CD14-positive monocyte (primary cell): ENCODE results near the gene NEDD8. TPM values are rescaled to one million over a fixed set of nuclear protein-coding genes. Genes with fewer than 3 reads are reported as not detected.

Experiments used
- DNase-seq, 3 donors: peaks; one replicate each; pipeline ENCODE4 v3.0.0-alpha.2; 2011 to 2022
- H2AFZ ChIP-seq: 2 replicates; pipeline ENCODE4 v1.6.0; 2012; ENCODE audit warnings: mild to moderate bottlenecking, low read depth, low read length, inconsistent platforms; ENCODE audit not compliant: insufficient read depth, poor library complexity, severe bottlenecking
- H3K27ac ChIP-seq, 2 donors: 1 replicate in 1 of 2; 2 replicates in 1 of 2; pipeline ENCODE4 v1.5.1; 2012 to 2013; ENCODE audit warnings: low read length in 2 of 2, control low read depth in 1 of 2, inconsistent platforms in 1 of 2, low read depth in 1 of 2, mild to moderate bottlenecking in 1 of 2
- H3K27me3 ChIP-seq, 2 donors: one replicate each; pipeline versions ENCODE4 v1.6.0 to v1.6.1; 2011 to 2013; ENCODE audit warnings: low read length in 2 of 2; ENCODE audit not compliant: control insufficient read depth in 2 of 2, insufficient read depth in 2 of 2
- H3K36me3 ChIP-seq, 2 donors: replicated peaks in 1 of 2; 1 replicate in 1 of 2; 2 replicates in 1 of 2; pipeline versions ENCODE4 v1.5.1 to v1.6.1; 2012 to 2013; ENCODE audit warnings: low read length in 2 of 2, control low read depth in 1 of 2, inconsistent platforms in 1 of 2, mild to moderate bottlenecking in 1 of 2; ENCODE audit not compliant: insufficient read depth in 2 of 2, control insufficient read depth in 1 of 2
- H3K4me1 ChIP-seq, 2 donors: 1 replicate in 1 of 2; 2 replicates in 1 of 2; pipeline versions ENCODE4 v1.5.1 to v1.6.1; 2012 to 2013; ENCODE audit warnings: low read length in 2 of 2, control low read depth in 1 of 2, inconsistent platforms in 1 of 2, mild to moderate bottlenecking in 1 of 2, moderate library complexity in 1 of 2; ENCODE audit not compliant: insufficient read depth in 2 of 2, control insufficient read depth in 1 of 2
- H3K4me2 ChIP-seq: replicated peaks from 2 replicates; pipeline ENCODE3; 2012; ENCODE audit warnings: low read length, moderate library complexity, mild to moderate bottlenecking; ENCODE audit not compliant: poor library complexity, severe bottlenecking; ENCODE audit errors: extremely low read depth
- H3K4me3 ChIP-seq, 3 experiments: fragments of 200-600 bp in 1 of 3; sonication (generic) in 1 of 3; replicated peaks in 1 of 3; 1 replicate in 2 of 3; 2 replicates in 1 of 3; pipeline ENCODE4 v1.5.1; 2011 to 2013; ENCODE audit warnings: low read length in 3 of 3, mild to moderate bottlenecking in 3 of 3, control low read depth in 2 of 3, low read depth in 2 of 3, inconsistent platforms in 1 of 3, moderate library complexity in 1 of 3
- H3K79me2 ChIP-seq: 2 replicates; pipeline ENCODE4 v1.6.0; 2012; ENCODE audit warnings: mild to moderate bottlenecking, control low read depth, inconsistent platforms, low read length, moderate library complexity; ENCODE audit not compliant: insufficient read depth
- H3K9ac ChIP-seq: 2 replicates; pipeline ENCODE4 v1.6.0; 2017; ENCODE audit warnings: low read length, mild to moderate bottlenecking; ENCODE audit not compliant: insufficient read depth, poor library complexity, severe bottlenecking
- H3K9me3 ChIP-seq, 2 donors: replicated peaks in 1 of 2; 1 replicate in 1 of 2; 2 replicates in 1 of 2; pipeline versions ENCODE4 v1.5.1 to v1.6.1; 2012 to 2013; ENCODE audit warnings: low read length in 2 of 2, control low read depth in 1 of 2; ENCODE audit not compliant: control insufficient read depth in 1 of 2, insufficient read depth in 1 of 2
- H4K20me1 ChIP-seq: 2 replicates; pipeline ENCODE4 v1.6.0; 2012; ENCODE audit warnings: mild to moderate bottlenecking, low read length, control low read depth, moderate library complexity; ENCODE audit not compliant: insufficient read depth
- H3K27ac Mint-ChIP-seq, 7 donors: one replicate each; pipeline ENCODE4 v1.8.0; 2020; ENCODE audit warnings: mild to moderate bottlenecking in 7 of 7, mixed read lengths in 7 of 7, moderate library complexity in 6 of 7, inconsistent platforms in 2 of 7
- H3K27me3 Mint-ChIP-seq, 3 donors: one replicate each; pipeline ENCODE4 v1.8.0; 2021 to 2022; ENCODE audit warnings: low read depth in 3 of 3, mild to moderate bottlenecking in 3 of 3, mixed read lengths in 3 of 3, moderate library complexity in 3 of 3, inconsistent platforms in 1 of 3
- H3K36me3 Mint-ChIP-seq, 2 donors: one replicate each; pipeline ENCODE4 v1.8.0; 2020; ENCODE audit warnings: mixed read lengths in 2 of 2, inconsistent platforms in 1 of 2, mild to moderate bottlenecking in 1 of 2
- H3K4me1 Mint-ChIP-seq: one replicate; pipeline ENCODE4 v1.8.0; 2020; ENCODE audit warnings: mild to moderate bottlenecking, mixed read lengths
- H3K4me3 Mint-ChIP-seq, 2 donors: one replicate each; pipeline ENCODE4 v1.8.0; 2020; ENCODE audit warnings: mild to moderate bottlenecking in 2 of 2, mixed read lengths in 2 of 2, moderate library complexity in 1 of 2
- H3K9me3 Mint-ChIP-seq, 7 donors: one replicate each; pipeline ENCODE4 v1.8.0; 2020 to 2022; ENCODE audit warnings: mixed read lengths in 7 of 7, mild to moderate bottlenecking in 6 of 7, moderate library complexity in 6 of 7, inconsistent platforms in 2 of 7
- WGBS: methylation state at CpG from one replicate; pipeline ENCODE4 v1.1.5; 2013; ENCODE audit warnings: missing lambda C conversion rate; ENCODE audit not compliant: insufficient coverage; 5-methylcytosine and 5-hydroxymethylcytosine counted together
- intact Hi-C, 2 donors: fragments of 100-400 bp; cut with micrococcal nuclease; formaldehyde crosslinking; loops; one replicate each; pipeline versions ENCODE4 v1.15.0 to v1.15.1; 2023
- polyA plus RNA-seq, 3 donors: library from polyadenylated mRNA; depleted of rRNA in 1 of 3; unstranded in 2 of 3; stranded (reverse) in 1 of 3; fragments of 300-500 nt in 2 of 3; fragments of >200 nt in 1 of 3; fragmentation: Illumina TruSeq in 2 of 3; gene quantifications; 1 replicate in 2 of 3; 2 replicates in 1 of 3; pipeline ENCODE4 v1.2.3, GENCODE V29; 2012 to 2021
- TF ChIP-seq, protein P1 (sequence below): fragments of 200-600 bp; IDR thresholded peaks from one replicate; pipeline ENCODE4 v1.8.0; 2022; ENCODE audit warnings: antibody characterized with exemption, mild to moderate bottlenecking

NEDD8 gene
- polyA plus RNA-seq, 3 donors: 164 to 335 (median 306) TPM

GRCh38 chr14:24207625-24208024 is 24.5 kb downstream of the NEDD8 start:
- Histone ChIP-seq H3K9ac (no peak overlapping the region), H3K36me3 (peaks cover 63 to 85% of the 10 kb centered on the region in 2 donors), H3K9me3 (peaks cover 0 to 2% of the 10 kb centered on the region in 2 donors), H3K4me3 (no peak overlapping the region), H2AFZ (no peak overlapping the region), H3K4me1 (peaks cover 4 to 7% of the 10 kb centered on the region in 2 donors), H3K79me2 (peaks cover 26% of the 10 kb centered on the region), H3K27ac (peak overlapping the region in 1 of 2 donors; percentile 31), H3K27me3 (no peaks in the 10 kb centered on the region), H4K20me1 (peaks cover 38% of the 10 kb centered on the region), H3K4me2 (no peak overlapping the region)
- H3K36me3 Mint-ChIP-seq: peaks cover 73 to 78% of the 10 kb centered on the region in 2 donors
- intact Hi-C loops: no loop called here
- WGBS: 100% methylated on average over 2 of the region's 2 CpGs
- peaks cover 0 to 8% (median 4%) of the 10 kb centered on the region in 7 donors for H3K9me3 Mint-ChIP-seq
- H3K27me3 Mint-ChIP-seq: no peaks in the 10 kb centered on the region
- H3K4me1 Mint-ChIP-seq: peaks cover 16% of the 10 kb centered on the region
- H3K27ac Mint-ChIP-seq: no peak overlapping the region
- TF ChIP-seq, protein P1, sequence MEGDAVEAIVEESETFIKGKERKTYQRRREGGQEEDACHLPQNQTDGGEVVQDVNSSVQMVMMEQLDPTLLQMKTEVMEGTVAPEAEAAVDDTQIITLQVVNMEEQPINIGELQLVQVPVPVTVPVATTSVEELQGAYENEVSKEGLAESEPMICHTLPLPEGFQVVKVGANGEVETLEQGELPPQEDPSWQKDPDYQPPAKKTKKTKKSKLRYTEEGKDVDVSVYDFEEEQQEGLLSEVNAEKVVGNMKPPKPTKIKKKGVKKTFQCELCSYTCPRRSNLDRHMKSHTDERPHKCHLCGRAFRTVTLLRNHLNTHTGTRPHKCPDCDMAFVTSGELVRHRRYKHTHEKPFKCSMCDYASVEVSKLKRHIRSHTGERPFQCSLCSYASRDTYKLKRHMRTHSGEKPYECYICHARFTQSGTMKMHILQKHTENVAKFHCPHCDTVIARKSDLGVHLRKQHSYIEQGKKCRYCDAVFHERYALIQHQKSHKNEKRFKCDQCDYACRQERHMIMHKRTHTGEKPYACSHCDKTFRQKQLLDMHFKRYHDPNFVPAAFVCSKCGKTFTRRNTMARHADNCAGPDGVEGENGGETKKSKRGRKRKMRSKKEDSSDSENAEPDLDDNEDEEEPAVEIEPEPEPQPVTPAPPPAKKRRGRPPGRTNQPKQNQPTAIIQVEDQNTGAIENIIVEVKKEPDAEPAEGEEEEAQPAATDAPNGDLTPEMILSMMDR: no peak
- no peak for DNase-seq
- H3K4me3 Mint-ChIP-seq: no peak overlapping the region

GRCh38 chr14:24207104-24207551 is 25.0 kb downstream of the NEDD8 start:
- Histone ChIP-seq H4K20me1 (peaks cover 38% of the 10 kb centered on the region), H3K27ac (peak overlapping the region in 1 of 2 donors; percentile 31), H3K4me3 (no peak overlapping the region), H3K79me2 (peaks cover 23% of the 10 kb centered on the region), H3K36me3 (peaks cover 63 to 90% of the 10 kb centered on the region in 2 donors), H3K4me2 (no peak overlapping the region), H3K9ac (no peak overlapping the region), H3K4me1 (peaks cover 0 to 2% of the 10 kb centered on the region in 2 donors), H2AFZ (no peak overlapping the region), H3K9me3 (peaks cover 0 to 2% of the 10 kb centered on the region in 2 donors), H3K27me3 (no peaks in the 10 kb centered on the region)
- TF ChIP-seq, protein P1: no peak
- intact Hi-C loops: no loop called here
- Mint-ChIP-seq H3K4me3 (no peak overlapping the region), H3K27me3 (no peaks in the 10 kb centered on the region), H3K9me3 (peaks cover 0 to 11% (median 6%) of the 10 kb centered on the region in 7 donors), H3K36me3 (peaks cover 78 to 83% of the 10 kb centered on the region in 2 donors), H3K4me1 (peaks cover 12% of the 10 kb centered on the region), H3K27ac (peak overlapping the region in 4 of 7 donors; percentile 1 to 72 (median 36))
- no peak for DNase-seq
- 98% methylated on average over 5 of the region's 5 CpGs for WGBS
